Endothelial cell of umbilical vein (primary cell): ENCODE data around the gene ANXA2R.

Experiments used
- CTCF ChIP-seq, 2 donors: IDR thresholded peaks; 1 replicate in 1 of 2; 2 replicates in 1 of 2; pipeline ENCODE4 v1.5.1; 2011; ENCODE audit warnings: low read length in 2 of 2, mild to moderate bottlenecking in 2 of 2, moderate library complexity in 2 of 2, control low read depth in 1 of 2, inconsistent platforms in 1 of 2, low read depth in 1 of 2; ENCODE audit not compliant: insufficient read depth in 1 of 2; ENCODE audit errors: extremely low read depth in 1 of 2
- EZH2 ChIP-seq: IDR thresholded peaks from 2 replicates; pipeline ENCODE4 v1.6.1; 2012; ENCODE audit warnings: borderline replicate concordance, low read depth, mild to moderate bottlenecking, moderate library complexity, low read length, inconsistent platforms; ENCODE audit not compliant: severe bottlenecking
- FOS ChIP-seq: IDR thresholded peaks from 2 replicates; pipeline ENCODE4 v1.6.1; 2011; ENCODE audit warnings: mild to moderate bottlenecking, low read length, moderate library complexity, borderline replicate concordance; ENCODE audit not compliant: insufficient read depth
- GATA2 ChIP-seq: IDR thresholded peaks from 2 replicates; pipeline ENCODE4 v1.7.0; 2011; ENCODE audit warnings: low read depth, mild to moderate bottlenecking, moderate library complexity, mixed read lengths, low read length; ENCODE audit not compliant: insufficient read length, insufficient read depth
- JUN ChIP-seq: IDR thresholded peaks from 2 replicates; pipeline ENCODE4 v1.6.1; 2011; ENCODE audit warnings: borderline replicate concordance, low read depth; ENCODE audit not compliant: insufficient read length, insufficient read depth
- MAX ChIP-seq: IDR thresholded peaks from 2 replicates; pipeline ENCODE4 v1.6.1; 2011; ENCODE audit not compliant: insufficient read depth, insufficient read length
- MYC ChIP-seq: IDR thresholded peaks from one replicate; pipeline ENCODE4 v1.6.1; 2011; ENCODE audit warnings: mild to moderate bottlenecking, low read depth, low read length
- POLR2A ChIP-seq: IDR thresholded peaks from 2 replicates; pipeline ENCODE4 v1.6.1; 2012; ENCODE audit warnings: low read depth, mild to moderate bottlenecking, control low read depth, low read length
- POLR2AphosphoS5 ChIP-seq: IDR thresholded peaks from 2 replicates; pipeline ENCODE4 v1.6.1; 2012; ENCODE audit warnings: low read depth, mild to moderate bottlenecking, control low read depth, low read length, moderate library complexity; ENCODE audit not compliant: insufficient read depth

- TF ChIP-seq POLR2A, result no peak
- TF ChIP-seq CTCF (IDR thresholded peaks at IDR 0.05; ENCODE audit: extremely low read depth in 1 of 2, insufficient read depth in 1 of 2, low read depth in 1 of 2, low read length in 2 of 2), result no peak
- no peak for TF ChIP-seq GATA2
- TF ChIP-seq POLR2AphosphoS5, result no peak
- no peak for TF ChIP-seq MAX
- TF ChIP-seq EZH2, result no peak
- TF ChIP-seq JUN, result no peak
- TF ChIP-seq MYC, result no peak
- TF ChIP-seq FOS, result no peak
Observed at GRCh38 chr5:43085453-43085852, 45.3 kb upstream of the ANXA2R start.
